VCaP (cell line): ENCODE data around the gene ZMAT1.
A peak's percentile ranks its signal among the peaks of the same experiment; 100 is the strongest.
"Not testable (repeated sequence)": the region's sequence is repeated elsewhere in the genome, so short reads cannot be mapped to it uniquely, and the experiment has no call there.

Source experiments
- H3K27ac ChIP-seq: fragments of 450-650 bp; 2 replicates; pipeline ENCODE4 v1.5.1; 2017
- CTCF ChIP-seq: fragments of 450-650 bp; conservative IDR thresholded peaks from 2 replicates; pipeline ENCODE4 v1.5.1; 2017; ENCODE audit warnings: mild to moderate bottlenecking, moderate library complexity

The ZMAT1 gene

GRCh38 chrX:101931488-101932248 lies at the start of gene ZMAT1:
ZMAT1 (minus strand) TSS chrX:101932027; CDS start chrX:101932008, 19 bp downstream.
- TF ChIP-seq CTCF = no peak
- peak within 1 kb of the TSS; percentile 60 for H3K27ac ChIP-seq

- H3K27ac ChIP-seq = no peak overlapping the region
- no peak for TF ChIP-seq CTCF
These were observed 45.3 kb upstream of the ZMAT1 start for GRCh38 chrX:101977106-101977505.

- no peak overlapping the region for H3K27ac ChIP-seq
- TF ChIP-seq CTCF = no peak
These were observed 41.2 kb upstream of the ZMAT1 start for GRCh38 chrX:101973066-101973465.

- H3K27ac ChIP-seq = not testable (repeated sequence)
These were observed 33.2 kb upstream of the ZMAT1 start for GRCh38 chrX:101964923-101965539.

GRCh38 chrX:101958139-101958538 lies 26.3 kb upstream of the ZMAT1 start:
- H3K27ac ChIP-seq = no peak overlapping the region
- no peak for TF ChIP-seq CTCF

GRCh38 chrX:101957174-101957573 lies 25.3 kb upstream of the ZMAT1 start:
- no peak overlapping the region for H3K27ac ChIP-seq
- TF ChIP-seq CTCF = no peak

GRCh38 chrX:101956556-101956955 lies 24.7 kb upstream of the ZMAT1 start:
- no peak overlapping the region for H3K27ac ChIP-seq
- no peak for TF ChIP-seq CTCF

GRCh38 chrX:101950581-101950980 lies 18.8 kb upstream of the ZMAT1 start:
- no peak overlapping the region for H3K27ac ChIP-seq
- TF ChIP-seq CTCF = no peak
